Neutrophil (primary cell): ENCODE data around the gene AKAP11.
A peak's percentile ranks its signal among the peaks of the same experiment; 100 is the strongest.
"Not testable (repeated sequence)": the region's sequence is repeated elsewhere in the genome, so short reads cannot be mapped to it uniquely, and the experiment has no call there.

Experiments
- H3K27ac ChIP-seq: fragments of 200-600 bp; sonication (generic); 2 replicates; pipeline ENCODE4 v1.5.1; 2016; ENCODE audit warnings: mild to moderate bottlenecking, moderate library complexity
- H3K27me3 ChIP-seq: fragments of 200-600 bp; sonication (generic); 2 replicates; pipeline ENCODE4 v1.6.0; 2016; ENCODE audit warnings: mild to moderate bottlenecking
- H3K36me3 ChIP-seq: fragments of 200-600 bp; sonication (generic); 2 replicates; pipeline ENCODE4 v1.5.1; 2017
- H3K4me1 ChIP-seq, 2 experiments: fragments of 200-600 bp in 1 of 2; sonication (generic) in 1 of 2; 1 replicate in 1 of 2; 2 replicates in 1 of 2; pipeline versions ENCODE4 v1.5.1 to v1.6.1; 2013 to 2016; ENCODE audit warnings: low read depth in 1 of 2, low read length in 1 of 2, mild to moderate bottlenecking in 1 of 2, moderate library complexity in 1 of 2; ENCODE audit not compliant: control insufficient read depth in 1 of 2, insufficient read depth in 1 of 2
- H3K4me3 ChIP-seq, 2 experiments: fragments of 200-600 bp in 1 of 2; sonication (generic) in 1 of 2; 1 replicate in 1 of 2; 2 replicates in 1 of 2; pipeline ENCODE4 v1.5.1; 2013 to 2016; ENCODE audit warnings: low read depth in 1 of 2, low read length in 1 of 2, mild to moderate bottlenecking in 1 of 2, moderate library complexity in 1 of 2
- H3K9me3 ChIP-seq: fragments of 200-600 bp; sonication (generic); 2 replicates; pipeline ENCODE4 v1.5.1; 2016
- TF ChIP-seq, protein P1 (sequence below): fragments of 200-600 bp; sonication (generic); IDR thresholded peaks from 2 replicates; pipeline ENCODE4 v1.5.1; 2016; ENCODE audit warnings: antibody characterized with exemption

AKAP11 gene

GRCh38 chr13:42272115-42272803, at the start of gene AKAP11:
Gene AKAP11 (plus strand): TSS chr13:42272152. CDS start chr13:42286349, 14,197 bp downstream.
- TF ChIP-seq, protein P1, sequence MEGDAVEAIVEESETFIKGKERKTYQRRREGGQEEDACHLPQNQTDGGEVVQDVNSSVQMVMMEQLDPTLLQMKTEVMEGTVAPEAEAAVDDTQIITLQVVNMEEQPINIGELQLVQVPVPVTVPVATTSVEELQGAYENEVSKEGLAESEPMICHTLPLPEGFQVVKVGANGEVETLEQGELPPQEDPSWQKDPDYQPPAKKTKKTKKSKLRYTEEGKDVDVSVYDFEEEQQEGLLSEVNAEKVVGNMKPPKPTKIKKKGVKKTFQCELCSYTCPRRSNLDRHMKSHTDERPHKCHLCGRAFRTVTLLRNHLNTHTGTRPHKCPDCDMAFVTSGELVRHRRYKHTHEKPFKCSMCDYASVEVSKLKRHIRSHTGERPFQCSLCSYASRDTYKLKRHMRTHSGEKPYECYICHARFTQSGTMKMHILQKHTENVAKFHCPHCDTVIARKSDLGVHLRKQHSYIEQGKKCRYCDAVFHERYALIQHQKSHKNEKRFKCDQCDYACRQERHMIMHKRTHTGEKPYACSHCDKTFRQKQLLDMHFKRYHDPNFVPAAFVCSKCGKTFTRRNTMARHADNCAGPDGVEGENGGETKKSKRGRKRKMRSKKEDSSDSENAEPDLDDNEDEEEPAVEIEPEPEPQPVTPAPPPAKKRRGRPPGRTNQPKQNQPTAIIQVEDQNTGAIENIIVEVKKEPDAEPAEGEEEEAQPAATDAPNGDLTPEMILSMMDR, result no peak
- Histone ChIP-seq H3K27ac (peak within 1 kb of the TSS; percentile 73), H3K4me1 (peaks cover 8 to 19% of the 10 kb centered on the region in 2 experiments), H3K4me3 (peak within 1 kb of the TSS; percentile 73 to 89), H3K27me3 (no peaks in the 10 kb centered on the region), H3K9me3 (no peaks in the 10 kb centered on the region), H3K36me3 (no peaks in the 10 kb centered on the region)

DNA sequence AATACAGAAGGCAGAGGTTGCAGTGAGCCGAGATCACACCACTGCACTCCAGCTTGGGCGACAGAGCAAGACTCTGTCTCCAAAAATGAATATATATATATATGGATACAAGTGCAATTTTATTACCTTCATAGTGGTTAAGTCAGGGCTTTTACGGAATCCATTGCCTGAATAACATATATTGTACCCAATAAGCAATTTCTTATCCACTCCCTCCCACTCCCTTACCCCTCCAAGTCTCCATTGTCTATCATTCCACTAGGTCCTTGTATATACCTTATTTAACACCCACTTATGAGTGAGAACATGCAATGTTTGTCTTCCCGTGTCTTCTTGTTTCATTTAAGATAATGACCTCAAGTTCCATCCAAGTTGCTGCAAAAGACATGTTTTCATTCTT, 48.3 kb upstream of the AKAP11 start:
- Histone ChIP-seq H3K4me1 (no peaks in the 10 kb centered on the region), H3K9me3 (no peaks in the 10 kb centered on the region), H3K27ac (no peak overlapping the region), H3K4me3 (no peak overlapping the region), H3K36me3 (no peaks in the 10 kb centered on the region), H3K27me3 (no peaks in the 10 kb centered on the region)
- TF ChIP-seq, protein P1, result no peak

DNA sequence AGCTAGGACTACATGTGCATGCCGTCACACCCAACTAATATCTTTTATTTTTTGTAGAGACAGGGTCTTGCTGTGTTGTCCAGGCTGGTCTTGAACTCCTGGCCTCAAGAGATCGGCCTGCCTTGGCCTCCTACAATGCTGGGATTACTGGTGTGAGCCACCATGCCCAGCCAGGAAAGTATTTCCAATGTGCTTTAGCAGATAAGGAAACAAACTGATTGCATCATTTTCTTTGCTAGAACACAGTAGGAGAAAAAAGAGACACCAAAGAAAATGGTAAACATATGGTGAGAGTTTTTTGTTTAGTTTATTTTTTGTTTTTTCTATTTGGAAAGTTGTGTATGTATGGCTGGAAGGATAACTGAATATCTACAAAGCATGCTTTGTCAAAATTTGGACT, 46.9 kb upstream of the AKAP11 start:
- H3K9me3 ChIP-seq, result no peaks in the 10 kb centered on the region
- TF ChIP-seq, protein P1, result no peak
- H3K4me3 ChIP-seq, result no peak overlapping the region
- no peaks in the 10 kb centered on the region for H3K4me1 ChIP-seq
- no peaks in the 10 kb centered on the region for H3K36me3 ChIP-seq
- H3K27ac ChIP-seq, result no peak overlapping the region
- no peaks in the 10 kb centered on the region for H3K27me3 ChIP-seq

DNA sequence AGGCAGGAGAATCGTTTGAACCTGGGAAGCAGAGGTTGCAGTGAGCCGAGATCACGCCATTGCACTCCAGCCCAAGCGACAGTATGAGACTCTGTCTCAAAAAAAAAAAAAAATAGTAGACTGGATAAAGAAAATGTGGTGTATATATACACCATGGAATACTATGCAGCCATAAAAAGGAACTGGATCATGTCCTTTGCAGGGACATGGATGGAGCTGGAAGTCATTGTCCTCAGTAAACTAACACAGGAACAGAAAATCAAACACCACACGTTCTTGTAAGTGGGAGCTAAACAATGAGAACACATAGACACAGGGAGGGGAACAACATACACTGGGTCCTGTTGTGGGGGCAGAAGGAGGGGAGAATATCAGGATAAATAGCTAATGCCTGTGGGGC, 45.2 kb upstream of the AKAP11 start:
- not testable (repeated sequence) for H3K36me3 ChIP-seq, H3K4me1 ChIP-seq, H3K27ac ChIP-seq, H3K27me3 ChIP-seq, H3K9me3 ChIP-seq, H3K4me3 ChIP-seq

GRCh38 chr13:42228527-42228926, 43.4 kb upstream of the AKAP11 start:
- H3K27ac ChIP-seq, result no peak overlapping the region
- no peak overlapping the region for H3K4me3 ChIP-seq
- TF ChIP-seq, protein P1, result no peak
- no peaks in the 10 kb centered on the region for H3K27me3 ChIP-seq
- H3K36me3 ChIP-seq, result no peaks in the 10 kb centered on the region
- H3K9me3 ChIP-seq, result no peaks in the 10 kb centered on the region
- no peaks in the 10 kb centered on the region for H3K4me1 ChIP-seq

DNA sequence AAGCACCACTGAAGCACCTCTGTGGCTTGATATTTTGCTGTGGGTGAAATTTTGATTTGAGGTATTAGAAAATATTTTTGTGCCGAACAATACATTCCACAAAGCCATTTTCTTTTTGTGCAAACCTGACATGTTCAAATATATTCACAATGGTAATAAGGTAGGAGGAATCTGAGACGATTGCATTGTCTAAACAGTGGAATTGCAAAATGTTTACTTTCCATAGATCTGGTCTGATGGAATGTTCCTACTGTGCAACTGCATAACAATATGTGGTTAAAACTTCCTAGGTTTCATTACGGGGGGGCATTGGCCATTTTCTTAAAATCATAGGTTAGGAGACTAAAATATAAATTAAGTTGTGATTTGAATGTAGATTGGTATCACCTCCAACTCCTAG, 42.7 kb upstream of the AKAP11 start:
- H3K4me3 ChIP-seq, result no peak overlapping the region
- H3K36me3 ChIP-seq, result no peaks in the 10 kb centered on the region
- TF ChIP-seq, protein P1, result no peak
- H3K27ac ChIP-seq, result no peak overlapping the region
- no peaks in the 10 kb centered on the region for H3K27me3 ChIP-seq
- no peaks in the 10 kb centered on the region for H3K4me1 ChIP-seq
- H3K9me3 ChIP-seq, result no peaks in the 10 kb centered on the region
